CD14-positive monocyte (primary cell): ENCODE data around the gene PITPNM1. TPM values are rescaled to one million over a fixed set of nuclear protein-coding genes. Genes with fewer than 3 reads are reported as not detected.

Experiments
- DNase-seq, 3 donors: peaks; one replicate each; pipeline ENCODE4 v3.0.0-alpha.2; 2011 to 2022
- H2AFZ ChIP-seq: 2 replicates; pipeline ENCODE4 v1.6.0; 2012; ENCODE audit warnings: mild to moderate bottlenecking, low read depth, low read length, inconsistent platforms; ENCODE audit not compliant: insufficient read depth, poor library complexity, severe bottlenecking
- H3K27ac ChIP-seq, 2 donors: 1 replicate in 1 of 2; 2 replicates in 1 of 2; pipeline ENCODE4 v1.5.1; 2012 to 2013; ENCODE audit warnings: low read length in 2 of 2, control low read depth in 1 of 2, inconsistent platforms in 1 of 2, low read depth in 1 of 2, mild to moderate bottlenecking in 1 of 2
- H3K27me3 ChIP-seq, 2 donors: one replicate each; pipeline versions ENCODE4 v1.6.0 to v1.6.1; 2011 to 2013; ENCODE audit warnings: low read length in 2 of 2; ENCODE audit not compliant: control insufficient read depth in 2 of 2, insufficient read depth in 2 of 2
- H3K36me3 ChIP-seq, 2 donors: replicated peaks in 1 of 2; 1 replicate in 1 of 2; 2 replicates in 1 of 2; pipeline versions ENCODE4 v1.5.1 to v1.6.1; 2012 to 2013; ENCODE audit warnings: low read length in 2 of 2, control low read depth in 1 of 2, inconsistent platforms in 1 of 2, mild to moderate bottlenecking in 1 of 2; ENCODE audit not compliant: insufficient read depth in 2 of 2, control insufficient read depth in 1 of 2
- H3K4me1 ChIP-seq, 2 donors: 1 replicate in 1 of 2; 2 replicates in 1 of 2; pipeline versions ENCODE4 v1.5.1 to v1.6.1; 2012 to 2013; ENCODE audit warnings: low read length in 2 of 2, control low read depth in 1 of 2, inconsistent platforms in 1 of 2, mild to moderate bottlenecking in 1 of 2, moderate library complexity in 1 of 2; ENCODE audit not compliant: insufficient read depth in 2 of 2, control insufficient read depth in 1 of 2
- H3K4me2 ChIP-seq: replicated peaks from 2 replicates; pipeline ENCODE3; 2012; ENCODE audit warnings: low read length, moderate library complexity, mild to moderate bottlenecking; ENCODE audit not compliant: poor library complexity, severe bottlenecking; ENCODE audit errors: extremely low read depth
- H3K4me3 ChIP-seq, 3 experiments: fragments of 200-600 bp in 1 of 3; sonication (generic) in 1 of 3; replicated peaks in 1 of 3; 1 replicate in 2 of 3; 2 replicates in 1 of 3; pipeline ENCODE4 v1.5.1; 2011 to 2013; ENCODE audit warnings: low read length in 3 of 3, mild to moderate bottlenecking in 3 of 3, control low read depth in 2 of 3, low read depth in 2 of 3, inconsistent platforms in 1 of 3, moderate library complexity in 1 of 3
- H3K79me2 ChIP-seq: 2 replicates; pipeline ENCODE4 v1.6.0; 2012; ENCODE audit warnings: mild to moderate bottlenecking, control low read depth, inconsistent platforms, low read length, moderate library complexity; ENCODE audit not compliant: insufficient read depth
- H3K9ac ChIP-seq: 2 replicates; pipeline ENCODE4 v1.6.0; 2017; ENCODE audit warnings: low read length, mild to moderate bottlenecking; ENCODE audit not compliant: insufficient read depth, poor library complexity, severe bottlenecking
- H3K9me3 ChIP-seq, 2 donors: replicated peaks in 1 of 2; 1 replicate in 1 of 2; 2 replicates in 1 of 2; pipeline versions ENCODE4 v1.5.1 to v1.6.1; 2012 to 2013; ENCODE audit warnings: low read length in 2 of 2, control low read depth in 1 of 2; ENCODE audit not compliant: control insufficient read depth in 1 of 2, insufficient read depth in 1 of 2
- H4K20me1 ChIP-seq: 2 replicates; pipeline ENCODE4 v1.6.0; 2012; ENCODE audit warnings: mild to moderate bottlenecking, low read length, control low read depth, moderate library complexity; ENCODE audit not compliant: insufficient read depth
- H3K27ac Mint-ChIP-seq, 7 donors: one replicate each; pipeline ENCODE4 v1.8.0; 2020; ENCODE audit warnings: mild to moderate bottlenecking in 7 of 7, mixed read lengths in 7 of 7, moderate library complexity in 6 of 7, inconsistent platforms in 2 of 7
- H3K27me3 Mint-ChIP-seq, 3 donors: one replicate each; pipeline ENCODE4 v1.8.0; 2021 to 2022; ENCODE audit warnings: low read depth in 3 of 3, mild to moderate bottlenecking in 3 of 3, mixed read lengths in 3 of 3, moderate library complexity in 3 of 3, inconsistent platforms in 1 of 3
- H3K36me3 Mint-ChIP-seq, 2 donors: one replicate each; pipeline ENCODE4 v1.8.0; 2020; ENCODE audit warnings: mixed read lengths in 2 of 2, inconsistent platforms in 1 of 2, mild to moderate bottlenecking in 1 of 2
- H3K4me1 Mint-ChIP-seq: one replicate; pipeline ENCODE4 v1.8.0; 2020; ENCODE audit warnings: mild to moderate bottlenecking, mixed read lengths
- H3K4me3 Mint-ChIP-seq, 2 donors: one replicate each; pipeline ENCODE4 v1.8.0; 2020; ENCODE audit warnings: mild to moderate bottlenecking in 2 of 2, mixed read lengths in 2 of 2, moderate library complexity in 1 of 2
- H3K9me3 Mint-ChIP-seq, 7 donors: one replicate each; pipeline ENCODE4 v1.8.0; 2020 to 2022; ENCODE audit warnings: mixed read lengths in 7 of 7, mild to moderate bottlenecking in 6 of 7, moderate library complexity in 6 of 7, inconsistent platforms in 2 of 7
- CTCF ChIP-seq: fragments of 200-600 bp; IDR thresholded peaks from one replicate; pipeline ENCODE4 v1.8.0; 2022; ENCODE audit warnings: antibody characterized with exemption, mild to moderate bottlenecking
- WGBS: methylation state at CpG from one replicate; pipeline ENCODE4 v1.1.5; 2013; ENCODE audit warnings: missing lambda C conversion rate; ENCODE audit not compliant: insufficient coverage; 5-methylcytosine and 5-hydroxymethylcytosine counted together
- intact Hi-C, 2 donors: fragments of 100-400 bp; cut with micrococcal nuclease; formaldehyde crosslinking; loops; one replicate each; pipeline versions ENCODE4 v1.15.0 to v1.15.1; 2023
- polyA plus RNA-seq, 3 donors: library from polyadenylated mRNA; depleted of rRNA in 1 of 3; unstranded in 2 of 3; stranded (reverse) in 1 of 3; fragments of 300-500 nt in 2 of 3; fragments of >200 nt in 1 of 3; fragmentation: Illumina TruSeq in 2 of 3; gene quantifications; 1 replicate in 2 of 3; 2 replicates in 1 of 3; pipeline ENCODE4 v1.2.3, GENCODE V29; 2012 to 2021

The PITPNM1 gene
- polyA plus RNA-seq, 3 donors: 11.7 to 122 (median 22.2) TPM

GRCh38 chr11:67523556-67524479 is 18.7 kb upstream of the PITPNM1 start:
- peak overlapping the region in 1 of 7 donors; percentile 19 for H3K27ac Mint-ChIP-seq
- Histone ChIP-seq H3K79me2 (no peaks in the 10 kb centered on the region), H3K27ac (no peak overlapping the region), H3K9me3 (no peaks in the 10 kb centered on the region), H3K36me3 (no peaks in the 10 kb centered on the region), H3K4me1 (no peaks in the 10 kb centered on the region), H3K27me3 (no peaks in the 10 kb centered on the region), H3K4me3 (no peak overlapping the region), H3K4me2 (no peak overlapping the region), H3K9ac (no peak overlapping the region), H2AFZ (no peak overlapping the region), H4K20me1 (no peaks in the 10 kb centered on the region)
- intact Hi-C loops: no loop called here
- 92% methylated on average over 20 of the region's 25 CpGs for WGBS
- H3K36me3 Mint-ChIP-seq: no peaks in the 10 kb centered on the region
- H3K4me3 Mint-ChIP-seq: no peak overlapping the region
- TF ChIP-seq CTCF: no peak
- DNase-seq: no peak
- H3K27me3 Mint-ChIP-seq: peaks cover 0 to 10% (median 5%) of the 10 kb centered on the region in 3 donors
- H3K4me1 Mint-ChIP-seq: peaks cover 3% of the 10 kb centered on the region
- peaks cover 0 to 7% (median 3%) of the 10 kb centered on the region in 7 donors for H3K9me3 Mint-ChIP-seq

- Mint-ChIP-seq H3K9me3 (peaks cover 0 to 7% (median 3%) of the 10 kb centered on the region in 7 donors), H3K36me3 (no peaks in the 10 kb centered on the region), H3K27me3 (peaks cover 0 to 11% (median 5%) of the 10 kb centered on the region in 3 donors), H3K4me1 (peaks cover 3% of the 10 kb centered on the region), H3K27ac (peak within 1 kb of the TSS in 1 of 7 donors; percentile 19), H3K4me3 (no peak within 1 kb of the TSS)
- no peak within 1 kb of the TSS for H3K27ac ChIP-seq
- no peak within 1 kb of the TSS for H3K4me3 ChIP-seq
- no peaks in the 10 kb centered on the region for H3K9me3 ChIP-seq
- no peak within 1 kb of the TSS for H3K9ac ChIP-seq
- no peaks in the 10 kb centered on the region for H4K20me1 ChIP-seq
- H3K4me1 ChIP-seq: no peaks in the 10 kb centered on the region
- no peak within 1 kb of the TSS for H2AFZ ChIP-seq
- no peaks in the 10 kb centered on the region for H3K36me3 ChIP-seq
- H3K4me2 ChIP-seq: no peak within 1 kb of the TSS
- WGBS: 94% methylated on average over 11 of the region's 23 CpGs
- DNase-seq: no peak
- no peaks in the 10 kb centered on the region for H3K27me3 ChIP-seq
- no peaks in the 10 kb centered on the region for H3K79me2 ChIP-seq
- TF ChIP-seq CTCF: no peak
- intact Hi-C loops: no loop called here
These were observed 17.8 kb upstream of the PITPNM1 start, which contains the start of gene CABP2 for GRCh38 chr11:67522844-67523555. TSS of gene CABP2 (minus strand) at chr11:67523446. CDS start at chr11:67523326, 120 bp downstream.
